ENCODE data around the gene COL1A2.
A peak's percentile ranks its signal among the peaks of the same experiment; 100 is the strongest.

Gene COL1A2

DNA sequence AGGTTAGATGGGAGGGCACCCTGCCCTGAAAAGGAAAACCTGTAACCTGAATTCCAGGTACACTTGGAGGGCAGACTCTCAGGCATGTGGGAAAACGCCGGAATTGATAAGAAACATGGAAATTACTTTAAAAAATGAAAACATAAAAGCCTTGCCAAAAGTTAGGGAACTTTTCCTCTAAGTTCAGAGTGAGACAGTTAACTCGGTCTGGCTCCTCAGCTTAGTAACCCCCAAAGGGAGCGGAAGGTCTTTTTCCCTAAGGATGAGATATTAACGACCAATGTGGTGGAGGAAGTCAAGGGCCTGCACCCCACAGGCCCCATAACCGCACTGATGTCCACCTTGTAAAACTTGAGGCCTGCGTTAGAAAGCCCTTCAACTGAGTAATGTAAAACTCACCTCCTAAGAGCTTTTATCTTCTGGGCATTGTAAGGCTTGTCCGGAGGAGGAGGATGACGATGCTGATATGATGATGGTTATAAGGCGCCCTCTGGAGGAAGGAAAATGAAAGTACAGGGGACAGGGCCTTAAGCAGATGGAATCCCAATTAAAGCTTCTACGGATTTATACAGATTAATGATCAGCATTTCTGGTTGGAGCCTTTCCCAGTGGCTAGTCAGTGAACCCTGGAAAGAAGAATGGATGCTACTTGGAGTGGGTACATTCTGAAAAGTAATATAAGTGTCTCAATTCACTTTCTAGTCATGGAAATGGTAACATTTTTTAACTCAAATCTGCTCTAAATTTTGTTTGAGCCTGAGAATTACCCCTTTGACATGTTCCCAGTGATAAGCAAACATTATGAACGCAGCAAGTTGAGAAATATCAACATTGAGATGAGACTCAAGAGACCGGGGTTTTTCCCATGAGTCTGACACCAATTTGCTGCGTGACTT lies 694 bp downstream of the COL1A2 start:
- H3K27ac ChIP-seq (ENCODE audit: low read length), result no peak overlapping the region
- DNase-seq (ENCODE audit: low read depth, low spot score), result no peak

DNA sequence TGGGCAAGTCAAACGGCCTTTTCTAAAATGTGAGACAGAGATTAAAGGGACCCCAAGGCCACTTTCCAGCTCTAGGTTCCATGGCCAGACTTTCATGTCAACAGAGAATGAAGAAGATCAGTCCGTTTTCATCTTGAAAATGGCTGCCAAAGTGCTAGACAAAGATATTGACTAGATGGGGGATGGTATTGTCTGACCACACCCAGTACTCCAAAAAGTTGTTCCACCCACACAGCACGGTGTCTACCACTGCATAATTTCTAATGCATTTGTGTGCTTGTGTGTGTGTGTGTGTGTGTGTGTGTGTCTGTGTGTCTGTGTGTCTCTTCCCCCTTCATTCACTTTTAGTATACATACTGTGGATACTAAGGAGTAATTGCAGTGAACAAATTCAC lies 1.3 kb downstream of the COL1A2 start:
- H3K36me3 ChIP-seq (ENCODE audit: control insufficient read depth, insufficient read depth, low read length), result no peaks in the 10 kb centered on the region
- H3K4me1 ChIP-seq (ENCODE audit: control insufficient read depth, insufficient read depth, low read length), result peaks cover 6% of the 10 kb centered on the region
- H3K9me3 ChIP-seq (ENCODE audit: control insufficient read depth, insufficient read depth, low read length), result no peaks in the 10 kb centered on the region
- H3K27me3 ChIP-seq (ENCODE audit: control insufficient read depth, insufficient read depth, low read length), result no peaks in the 10 kb centered on the region
- H3K4me3 ChIP-seq (ENCODE audit: low read length), result no peak overlapping the region; the same call in 1 of the 2 replicates
- no peak overlapping the region for H3K27ac ChIP-seq (ENCODE audit: low read length)
- no CpG with 5 or more reads among the region's 3 CpGs for WGBS (ENCODE audit: insufficient coverage, insufficient read length)
- DNase-seq (ENCODE audit: low read depth, low spot score), result no peak

More for the DNA sequence above, 694 bp downstream of the COL1A2 start:
- Histone ChIP-seq H3K9me3 (ENCODE audit: control insufficient read depth, insufficient read depth, low read length) (no peaks in the 10 kb centered on the region), H3K4me1 (ENCODE audit: control insufficient read depth, insufficient read depth, low read length) (peaks cover 6% of the 10 kb centered on the region), H3K27me3 (ENCODE audit: control insufficient read depth, insufficient read depth, low read length) (no peaks in the 10 kb centered on the region), H3K36me3 (ENCODE audit: control insufficient read depth, insufficient read depth, low read length) (no peaks in the 10 kb centered on the region), H3K4me3 (ENCODE audit: low read length) (peak overlapping the region; percentile 35; the same call in 1 of the 2 replicates)
- WGBS (ENCODE audit: insufficient coverage, insufficient read length), result no CpG with 5 or more reads among the region's 14 CpGs

- no peak overlapping the region for H3K27ac ChIP-seq (ENCODE audit: low read length)
- H3K27me3 ChIP-seq (ENCODE audit: control insufficient read depth, insufficient read depth, low read length), result no peaks in the 10 kb centered on the region
- peaks cover 6% of the 10 kb centered on the region for H3K4me1 ChIP-seq (ENCODE audit: control insufficient read depth, insufficient read depth, low read length)
- DNase-seq (ENCODE audit: low read depth, low spot score), result no peak
- WGBS (ENCODE audit: insufficient coverage, insufficient read length), result no CpG with 5 or more reads among the region's 4 CpGs
- H3K4me3 ChIP-seq (ENCODE audit: low read length), result no peak overlapping the region
- H3K9me3 ChIP-seq (ENCODE audit: control insufficient read depth, insufficient read depth, low read length), result no peaks in the 10 kb centered on the region
- no peaks in the 10 kb centered on the region for H3K36me3 ChIP-seq (ENCODE audit: control insufficient read depth, insufficient read depth, low read length)
Observed at GRCh38 chr7:94396596-94396995, 1.9 kb downstream of the COL1A2 start.

- Histone ChIP-seq H3K36me3 (ENCODE audit: control insufficient read depth, insufficient read depth, low read length) (no peaks in the 10 kb centered on the region), H3K4me3 (ENCODE audit: low read length) (no peak overlapping the region), H3K4me1 (ENCODE audit: control insufficient read depth, insufficient read depth, low read length) (peaks cover 6% of the 10 kb centered on the region), H3K27me3 (ENCODE audit: control insufficient read depth, insufficient read depth, low read length) (no peaks in the 10 kb centered on the region), H3K27ac (ENCODE audit: low read length) (no peak overlapping the region), H3K9me3 (ENCODE audit: control insufficient read depth, insufficient read depth, low read length) (no peaks in the 10 kb centered on the region)
- WGBS (ENCODE audit: insufficient coverage, insufficient read length), result no CpG with 5 or more reads among the region's 1 CpG
- no peak for DNase-seq (ENCODE audit: low read depth, low spot score)
Observed at GRCh38 chr7:94397722-94398121, 3.0 kb downstream of the COL1A2 start.

GRCh38 chr7:94398841-94399240 lies 4.1 kb downstream of the COL1A2 start:
- Histone ChIP-seq H3K36me3 (ENCODE audit: control insufficient read depth, insufficient read depth, low read length) (no peaks in the 10 kb centered on the region), H3K27ac (ENCODE audit: low read length) (no peak overlapping the region), H3K27me3 (ENCODE audit: control insufficient read depth, insufficient read depth, low read length) (no peaks in the 10 kb centered on the region), H3K9me3 (ENCODE audit: control insufficient read depth, insufficient read depth, low read length) (no peaks in the 10 kb centered on the region), H3K4me1 (ENCODE audit: control insufficient read depth, insufficient read depth, low read length) (no peaks in the 10 kb centered on the region), H3K4me3 (ENCODE audit: low read length) (no peak overlapping the region)
- no CpG with 5 or more reads among the region's 6 CpGs for WGBS (ENCODE audit: insufficient coverage, insufficient read length)
- DNase-seq (ENCODE audit: low read depth, low spot score), result no peak

DNA sequence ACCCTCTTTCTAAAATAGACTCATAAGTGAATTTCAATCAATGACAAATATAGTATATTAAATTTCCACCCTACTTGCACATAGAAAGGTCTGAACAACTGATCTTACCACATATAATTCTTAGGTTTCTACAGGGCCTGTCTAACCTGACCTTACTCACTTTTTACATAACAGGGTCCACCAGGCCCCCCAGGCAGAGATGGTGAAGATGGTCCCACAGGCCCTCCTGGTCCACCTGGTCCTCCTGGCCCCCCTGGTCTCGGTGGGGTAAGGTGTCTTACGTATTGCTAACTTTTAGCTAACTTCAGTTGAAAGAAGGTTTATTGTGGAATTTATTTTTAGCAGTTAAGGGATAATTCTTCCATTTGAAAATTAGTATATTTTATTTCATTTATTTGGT lies 5.3 kb downstream of the COL1A2 start:
- no CpG with 5 or more reads among the region's 2 CpGs for WGBS (ENCODE audit: insufficient coverage, insufficient read length)
- Histone ChIP-seq H3K4me3 (ENCODE audit: low read length) (no peak overlapping the region), H3K36me3 (ENCODE audit: control insufficient read depth, insufficient read depth, low read length) (peaks cover 5% of the 10 kb centered on the region; the same call in 1 of the 2 replicates), H3K9me3 (ENCODE audit: control insufficient read depth, insufficient read depth, low read length) (no peaks in the 10 kb centered on the region), H3K27ac (ENCODE audit: low read length) (no peak overlapping the region), H3K4me1 (ENCODE audit: control insufficient read depth, insufficient read depth, low read length) (no peaks in the 10 kb centered on the region), H3K27me3 (ENCODE audit: control insufficient read depth, insufficient read depth, low read length) (no peaks in the 10 kb centered on the region)
- no peak for DNase-seq (ENCODE audit: low read depth, low spot score)

- Histone ChIP-seq H3K9me3 (ENCODE audit: control insufficient read depth, insufficient read depth, low read length) (no peaks in the 10 kb centered on the region), H3K4me1 (ENCODE audit: control insufficient read depth, insufficient read depth, low read length) (no peaks in the 10 kb centered on the region), H3K27me3 (ENCODE audit: control insufficient read depth, insufficient read depth, low read length) (no peaks in the 10 kb centered on the region), H3K4me3 (ENCODE audit: low read length) (no peak overlapping the region), H3K36me3 (ENCODE audit: control insufficient read depth, insufficient read depth, low read length) (peaks cover 5% of the 10 kb centered on the region; the same call in 1 of the 2 replicates), H3K27ac (ENCODE audit: low read length) (no peak overlapping the region)
- no CpG with 5 or more reads among the region's 6 CpGs for WGBS (ENCODE audit: insufficient coverage, insufficient read length)
- DNase-seq (ENCODE audit: low read depth, low spot score), result no peak
Observed at GRCh38 chr7:94400643-94401427, 6.1 kb downstream of the COL1A2 start.

GRCh38 chr7:94401428-94401814 lies 6.7 kb downstream of the COL1A2 start:
- Histone ChIP-seq H3K4me3 (ENCODE audit: low read length) (no peak overlapping the region), H3K27ac (ENCODE audit: low read length) (no peak overlapping the region), H3K36me3 (ENCODE audit: control insufficient read depth, insufficient read depth, low read length) (peaks cover 5% of the 10 kb centered on the region; the same call in 1 of the 2 replicates), H3K9me3 (ENCODE audit: control insufficient read depth, insufficient read depth, low read length) (no peaks in the 10 kb centered on the region), H3K27me3 (ENCODE audit: control insufficient read depth, insufficient read depth, low read length) (no peaks in the 10 kb centered on the region), H3K4me1 (ENCODE audit: control insufficient read depth, insufficient read depth, low read length) (no peaks in the 10 kb centered on the region)
- DNase-seq (ENCODE audit: low read depth, low spot score), result no peak
- no CpG with 5 or more reads among the region's 1 CpG for WGBS (ENCODE audit: insufficient coverage, insufficient read length)

DNA sequence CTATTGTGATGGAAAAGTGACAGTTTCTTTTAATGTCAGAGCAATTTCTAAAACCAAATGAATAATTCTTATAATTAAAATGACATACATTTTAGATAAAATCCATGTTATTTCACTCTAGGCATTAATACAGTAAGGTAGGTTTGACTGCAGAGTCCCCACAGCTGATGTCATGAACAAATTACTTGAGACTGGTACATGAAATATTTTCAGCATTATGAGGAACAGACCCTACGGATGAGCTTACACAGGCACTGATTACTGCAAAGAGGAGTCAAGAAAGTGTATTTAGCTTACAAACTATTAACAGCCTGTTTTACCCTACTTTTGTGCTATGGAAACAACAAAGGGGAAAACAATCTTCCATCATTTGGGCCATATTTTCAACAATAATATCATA lies 8.9 kb downstream of the COL1A2 start:
- no peaks in the 10 kb centered on the region for H3K27me3 ChIP-seq (ENCODE audit: control insufficient read depth, insufficient read depth, low read length)
- no peak overlapping the region for H3K27ac ChIP-seq (ENCODE audit: low read length)
- no peak for DNase-seq (ENCODE audit: low read depth, low spot score)
- H3K36me3 ChIP-seq (ENCODE audit: control insufficient read depth, insufficient read depth, low read length), result peaks cover 7% of the 10 kb centered on the region; the same call in 1 of the 2 replicates
- H3K4me1 ChIP-seq (ENCODE audit: control insufficient read depth, insufficient read depth, low read length), result no peaks in the 10 kb centered on the region
- WGBS (ENCODE audit: insufficient coverage, insufficient read length), result no CpG with 5 or more reads among the region's 1 CpG
- H3K9me3 ChIP-seq (ENCODE audit: control insufficient read depth, insufficient read depth, low read length), result no peaks in the 10 kb centered on the region
- no peak overlapping the region for H3K4me3 ChIP-seq (ENCODE audit: low read length)

DNA sequence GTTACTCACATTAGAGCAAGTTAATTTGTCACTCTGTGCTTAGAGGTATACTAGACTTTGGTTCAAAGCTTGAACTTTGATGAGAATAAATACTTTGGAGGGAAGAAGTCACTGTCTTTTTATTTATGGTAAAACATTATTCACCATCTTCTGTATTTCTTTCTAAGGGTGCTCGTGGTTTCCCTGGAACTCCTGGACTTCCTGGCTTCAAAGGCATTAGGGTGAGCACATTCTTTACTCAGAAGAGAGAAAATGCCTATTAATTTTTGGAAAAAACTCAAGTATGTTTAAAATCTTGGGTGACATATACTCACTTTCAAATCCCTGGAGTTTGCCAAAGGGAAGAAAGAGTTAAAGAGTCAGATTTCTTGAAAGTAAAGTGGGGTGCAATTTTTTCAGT lies 10.8 kb downstream of the COL1A2 start:
- H3K27ac ChIP-seq (ENCODE audit: low read length), result no peak overlapping the region
- no peak for DNase-seq (ENCODE audit: low read depth, low spot score)
- WGBS (ENCODE audit: insufficient coverage, insufficient read length), result no CpG with 5 or more reads among the region's 1 CpG

More for the DNA sequence above, 10.8 kb downstream of the COL1A2 start:
- peaks cover 12% of the 10 kb centered on the region; the same call in 1 of the 2 replicates for H3K36me3 ChIP-seq (ENCODE audit: control insufficient read depth, insufficient read depth, low read length)
- H3K4me3 ChIP-seq (ENCODE audit: low read length), result no peak overlapping the region
- no peaks in the 10 kb centered on the region for H3K27me3 ChIP-seq (ENCODE audit: control insufficient read depth, insufficient read depth, low read length)
- H3K4me1 ChIP-seq (ENCODE audit: control insufficient read depth, insufficient read depth, low read length), result no peaks in the 10 kb centered on the region
- H3K9me3 ChIP-seq (ENCODE audit: control insufficient read depth, insufficient read depth, low read length), result no peaks in the 10 kb centered on the region

Data from iPS DF 6.9 (cell line).